Suprapubic skin (tissue), 4 donors: ENCODE data around the gene SLC6A12. TPM values are rescaled to one million over a fixed set of nuclear protein-coding genes. Genes with fewer than 3 reads are reported as not detected.

Source experiments
- DNase-seq, 2 donors: peaks; one replicate each; pipeline ENCODE4 v3.0.0-alpha.2; 2019; ENCODE audit warnings: low spot score in 2 of 2
- H3K27ac ChIP-seq: fragments of 200-600 bp; sonication (generic); one replicate; pipeline ENCODE4 v1.5.1; 2019
- H3K27me3 ChIP-seq: fragments of 200-600 bp; sonication (generic); one replicate; pipeline ENCODE4 v1.5.1; 2019
- H3K36me3 ChIP-seq: fragments of 200-600 bp; sonication (generic); one replicate; pipeline ENCODE4 v1.5.1; 2019
- H3K4me1 ChIP-seq: fragments of 200-600 bp; sonication (generic); one replicate; pipeline ENCODE4 v1.5.1; 2019
- H3K4me3 ChIP-seq: fragments of 200-600 bp; sonication (generic); one replicate; pipeline ENCODE4 v1.5.1; 2019; ENCODE audit warnings: mild to moderate bottlenecking
- H3K9me3 ChIP-seq: fragments of 200-600 bp; sonication (generic); one replicate; pipeline ENCODE4 v1.5.1; 2019
- EP300 ChIP-seq: sonication (generic); formaldehyde crosslinking; IDR thresholded peaks from one replicate; pipeline ENCODE4 v1.6.1; 2017; ENCODE audit warnings: antibody characterized with exemption
- POLR2A ChIP-seq, 2 donors: fragments of 450-650 bp; IDR thresholded peaks; one replicate each; pipeline ENCODE4 v1.6.1; 2017; ENCODE audit warnings: antibody characterized with exemption in 2 of 2, mild to moderate bottlenecking in 2 of 2, moderate library complexity in 2 of 2
- POLR2AphosphoS5 ChIP-seq, 3 donors: sonication (generic); formaldehyde crosslinking; IDR thresholded peaks; one replicate each; pipeline ENCODE4 v1.6.1; 2017; ENCODE audit warnings: antibody characterized with exemption in 3 of 3
- WGBS: methylation state at CpG from one replicate; pipeline ENCODE4 v1.1.5; 2018; 5-methylcytosine and 5-hydroxymethylcytosine counted together
- total RNA-seq, 4 donors: library from RNA; depleted of rRNA; stranded (reverse); fragments of >200 nt; gene quantifications; one replicate each; pipeline ENCODE4 v1.1.0, GENCODE V29; 2016
- TF ChIP-seq, protein P1 (sequence below), 2 donors: fragments of 200-600 bp in 1 of 2; fragments of 450-650 bp in 1 of 2; sonication (generic) in 1 of 2; IDR thresholded peaks; one replicate each; pipeline ENCODE4 v1.5.1; 2016 to 2019; ENCODE audit warnings: antibody characterized with exemption in 2 of 2, mild to moderate bottlenecking in 1 of 2, moderate library complexity in 1 of 2

Gene SLC6A12
- total RNA-seq, 4 donors from 2014 or later: 3.1 to 6.0 TPM; not detected in 2

DNA sequence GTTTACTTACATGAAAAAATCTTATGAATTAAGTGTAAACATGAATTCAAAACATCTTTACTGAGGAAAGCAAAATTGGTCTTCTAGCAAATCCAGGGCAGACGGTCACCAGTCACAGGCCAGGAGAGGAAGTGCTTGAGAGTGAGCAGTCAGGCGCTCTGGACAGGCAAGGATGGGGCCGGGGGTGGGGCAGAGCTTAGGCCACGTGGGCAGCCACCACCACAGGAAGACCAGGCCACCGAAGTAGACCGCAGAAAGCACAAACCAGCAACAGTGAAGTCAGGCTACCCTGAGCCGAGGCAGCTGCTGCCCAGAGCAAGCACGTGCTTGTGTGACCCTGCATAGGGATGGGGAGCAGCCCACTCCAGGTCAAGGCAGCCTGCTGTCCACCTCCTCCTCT lies 33.5 kb downstream of the SLC6A12 start:
- H3K4me1 ChIP-seq: peaks cover 19% of the 10 kb centered on the region
- H3K4me3 ChIP-seq: no peak overlapping the region
- TF ChIP-seq POLR2AphosphoS5 (IDR thresholded peaks at IDR 0.05) (no peak), EP300 (no peak), POLR2A (IDR thresholded peaks at IDR 0.05) (no peak)
- TF ChIP-seq, protein P1, sequence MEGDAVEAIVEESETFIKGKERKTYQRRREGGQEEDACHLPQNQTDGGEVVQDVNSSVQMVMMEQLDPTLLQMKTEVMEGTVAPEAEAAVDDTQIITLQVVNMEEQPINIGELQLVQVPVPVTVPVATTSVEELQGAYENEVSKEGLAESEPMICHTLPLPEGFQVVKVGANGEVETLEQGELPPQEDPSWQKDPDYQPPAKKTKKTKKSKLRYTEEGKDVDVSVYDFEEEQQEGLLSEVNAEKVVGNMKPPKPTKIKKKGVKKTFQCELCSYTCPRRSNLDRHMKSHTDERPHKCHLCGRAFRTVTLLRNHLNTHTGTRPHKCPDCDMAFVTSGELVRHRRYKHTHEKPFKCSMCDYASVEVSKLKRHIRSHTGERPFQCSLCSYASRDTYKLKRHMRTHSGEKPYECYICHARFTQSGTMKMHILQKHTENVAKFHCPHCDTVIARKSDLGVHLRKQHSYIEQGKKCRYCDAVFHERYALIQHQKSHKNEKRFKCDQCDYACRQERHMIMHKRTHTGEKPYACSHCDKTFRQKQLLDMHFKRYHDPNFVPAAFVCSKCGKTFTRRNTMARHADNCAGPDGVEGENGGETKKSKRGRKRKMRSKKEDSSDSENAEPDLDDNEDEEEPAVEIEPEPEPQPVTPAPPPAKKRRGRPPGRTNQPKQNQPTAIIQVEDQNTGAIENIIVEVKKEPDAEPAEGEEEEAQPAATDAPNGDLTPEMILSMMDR (IDR thresholded peaks at IDR 0.05): no peak
- no peaks in the 10 kb centered on the region for H3K36me3 ChIP-seq
- no peak overlapping the region for H3K27ac ChIP-seq
- DNase-seq: no peak
- 56% methylated on average over 8 of the region's 8 CpGs for WGBS
- H3K9me3 ChIP-seq: no peaks in the 10 kb centered on the region
- H3K27me3 ChIP-seq: peaks cover 24% of the 10 kb centered on the region

DNA sequence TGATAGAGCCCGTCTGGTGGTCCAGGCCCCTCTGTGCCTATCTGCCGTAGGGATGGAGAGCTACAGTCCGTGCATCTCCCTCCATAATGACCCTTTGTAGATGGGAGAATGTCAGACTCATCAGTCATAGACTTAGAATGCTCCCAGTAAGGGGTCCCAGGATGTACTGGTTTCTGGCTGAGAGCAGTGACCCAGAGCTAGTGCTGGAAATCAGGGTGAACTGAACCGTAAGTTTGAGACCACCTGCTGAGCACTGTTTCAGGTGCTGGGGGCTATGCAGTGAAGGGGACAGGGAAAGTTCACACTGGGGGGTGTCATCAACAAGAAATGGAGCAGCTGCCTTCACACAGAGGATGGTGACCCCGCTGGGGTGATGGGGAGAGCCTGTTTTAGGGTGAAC lies 34.1 kb downstream of the SLC6A12 start:
- no peak overlapping the region for H3K4me3 ChIP-seq
- no peak overlapping the region for H3K27ac ChIP-seq
- DNase-seq: no peak
- peaks cover 30% of the 10 kb centered on the region for H3K27me3 ChIP-seq
- no peak for TF ChIP-seq POLR2AphosphoS5 (IDR thresholded peaks at IDR 0.05)
- TF ChIP-seq, protein P1 (IDR thresholded peaks at IDR 0.05): no peak
- TF ChIP-seq EP300: no peak
- H3K4me1 ChIP-seq: peaks cover 19% of the 10 kb centered on the region
- WGBS: 87% methylated on average over 2 of the region's 5 CpGs
- no peaks in the 10 kb centered on the region for H3K36me3 ChIP-seq
- no peaks in the 10 kb centered on the region for H3K9me3 ChIP-seq

DNA sequence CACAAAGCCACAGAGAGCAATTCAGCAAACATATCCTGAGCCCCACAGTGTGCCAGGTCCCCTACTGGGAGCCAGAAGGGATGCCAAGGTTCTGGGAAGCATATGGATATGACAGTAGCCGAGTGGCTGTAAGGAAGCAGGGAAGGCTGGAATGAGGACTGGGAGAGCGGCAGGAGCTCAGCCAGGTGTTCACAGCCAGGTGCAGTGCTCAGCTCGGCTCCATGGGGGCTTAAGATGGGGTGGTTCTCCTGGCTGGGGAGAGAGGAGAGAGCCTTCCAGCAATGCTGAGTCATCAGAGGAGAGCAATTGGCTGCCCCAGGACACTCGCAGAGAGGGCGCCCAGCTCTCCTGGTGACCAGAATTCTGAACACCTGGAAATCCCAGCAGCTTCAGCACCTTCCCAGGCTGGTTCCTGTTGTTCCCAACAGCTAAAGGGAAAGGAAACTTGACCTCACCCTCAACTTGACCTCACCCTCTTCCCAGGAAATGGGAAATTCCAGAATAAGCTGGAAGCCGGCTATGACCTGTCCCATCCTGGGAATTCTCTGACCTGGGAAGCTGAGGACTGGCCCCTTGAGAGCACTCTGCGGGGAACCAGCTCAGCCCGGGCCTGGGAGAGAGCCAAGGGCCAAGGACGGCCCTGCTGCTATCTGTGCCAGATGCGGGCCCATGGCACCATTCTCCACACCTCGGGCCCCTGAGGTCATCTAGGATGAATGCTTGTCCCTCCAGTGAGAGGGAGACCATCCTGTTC lies 34.6 kb downstream of the SLC6A12 start:
- peaks cover 36% of the 10 kb centered on the region for H3K27me3 ChIP-seq
- no peaks in the 10 kb centered on the region for H3K36me3 ChIP-seq
- WGBS: 43% methylated on average over 8 of the region's 11 CpGs
- no peak for DNase-seq
- TF ChIP-seq EP300: no peak
- TF ChIP-seq POLR2A (IDR thresholded peaks at IDR 0.05): no peak
- TF ChIP-seq POLR2AphosphoS5 (IDR thresholded peaks at IDR 0.05): no peak
- TF ChIP-seq, protein P1 (IDR thresholded peaks at IDR 0.05): no peak
- no peaks in the 10 kb centered on the region for H3K9me3 ChIP-seq
- H3K4me1 ChIP-seq: peaks cover 19% of the 10 kb centered on the region
- no peak overlapping the region for H3K4me3 ChIP-seq
- no peak overlapping the region for H3K27ac ChIP-seq

DNA sequence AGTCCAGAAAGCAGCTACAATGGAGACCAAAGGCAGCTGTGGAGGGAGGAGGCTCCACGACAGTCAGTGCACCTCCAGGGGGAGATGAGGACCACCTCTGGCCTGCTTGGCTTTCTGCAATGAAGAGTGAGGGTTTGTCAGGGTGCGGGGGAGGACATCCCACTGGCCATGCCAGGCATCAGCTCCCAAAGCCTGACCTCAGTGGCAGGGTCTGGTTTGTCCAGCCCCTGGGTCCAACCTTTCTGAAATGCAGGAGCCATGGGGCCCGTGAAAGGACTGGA lies 35.2 kb downstream of the SLC6A12 start:
- H3K27ac ChIP-seq: no peak overlapping the region
- H3K4me3 ChIP-seq: no peak overlapping the region
- TF ChIP-seq POLR2AphosphoS5 (IDR thresholded peaks at IDR 0.05) (no peak), EP300 (no peak), POLR2A (IDR thresholded peaks at IDR 0.05) (no peak)
- TF ChIP-seq, protein P1 (IDR thresholded peaks at IDR 0.05): no peak
- peaks cover 19% of the 10 kb centered on the region for H3K4me1 ChIP-seq
- H3K9me3 ChIP-seq: no peaks in the 10 kb centered on the region
- no peak for DNase-seq
- no peaks in the 10 kb centered on the region for H3K36me3 ChIP-seq
- WGBS: 67% methylated on average over 3 of the region's 3 CpGs
- H3K27me3 ChIP-seq: peaks cover 41% of the 10 kb centered on the region

DNA sequence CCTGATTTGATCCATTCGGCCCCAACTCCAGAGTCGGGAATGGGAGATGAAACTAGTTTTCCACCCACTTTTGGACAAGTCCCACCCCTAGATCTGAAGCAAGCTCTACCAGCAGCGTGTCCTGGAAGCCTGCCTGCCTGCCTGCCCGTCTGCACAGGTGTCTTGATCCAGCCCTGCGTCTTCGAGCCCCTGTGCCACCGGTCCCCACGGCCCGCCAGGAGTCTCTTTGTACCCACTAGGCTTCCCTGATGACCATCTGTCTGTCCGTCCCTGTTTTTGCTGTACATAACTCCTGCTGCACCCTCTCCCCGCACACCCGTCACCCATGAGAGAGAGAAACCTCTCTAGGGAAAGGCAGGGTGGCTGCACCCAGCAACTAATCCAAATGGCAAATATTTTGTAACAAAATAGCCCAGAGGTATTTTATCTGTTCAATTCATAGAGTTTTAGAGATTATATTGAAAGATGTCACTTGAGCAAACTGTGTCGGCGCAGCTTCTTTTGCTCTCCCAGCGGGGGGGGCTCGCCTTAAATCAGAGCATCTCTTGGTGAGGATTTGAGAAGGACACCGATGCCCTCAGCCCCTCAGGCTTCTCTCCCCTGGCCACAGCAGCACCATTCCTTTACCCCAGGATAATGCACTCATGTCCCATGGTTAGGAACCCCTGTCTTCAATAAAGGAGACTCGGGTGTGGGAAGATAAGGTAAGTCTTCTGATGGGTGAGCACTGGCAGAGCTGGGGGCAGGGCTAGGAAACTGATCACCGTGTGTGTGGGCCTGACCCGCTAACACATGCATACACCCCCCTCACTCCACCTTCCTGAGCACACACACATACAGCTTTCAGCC lies 35.8 kb downstream of the SLC6A12 start:
- 81% methylated on average over 20 of the region's 20 CpGs for WGBS
- no peak overlapping the region for H3K4me3 ChIP-seq
- TF ChIP-seq POLR2A (IDR thresholded peaks at IDR 0.05) (no peak), EP300 (no peak), POLR2AphosphoS5 (IDR thresholded peaks at IDR 0.05) (no peak)
- TF ChIP-seq, protein P1 (IDR thresholded peaks at IDR 0.05): no peak
- no peak for DNase-seq
- H3K36me3 ChIP-seq: no peaks in the 10 kb centered on the region
- H3K9me3 ChIP-seq: no peaks in the 10 kb centered on the region
- peaks cover 19% of the 10 kb centered on the region for H3K4me1 ChIP-seq
- no peak overlapping the region for H3K27ac ChIP-seq
- peaks cover 47% of the 10 kb centered on the region for H3K27me3 ChIP-seq
